GM19397 (cell line): ENCODE results near the gene RILP.
A peak's percentile ranks its signal among the peaks of the same experiment; 100 is the strongest.

Source experiments
- ATAC-seq: cut with Tn5 transposase; IDR thresholded peaks from one replicate; pipeline ENCODE4 v1.9.1; 2021; ENCODE audit warnings: mild to moderate bottlenecking, moderate library complexity; ENCODE audit not compliant: unreplicated experiment

RILP gene

DNA sequence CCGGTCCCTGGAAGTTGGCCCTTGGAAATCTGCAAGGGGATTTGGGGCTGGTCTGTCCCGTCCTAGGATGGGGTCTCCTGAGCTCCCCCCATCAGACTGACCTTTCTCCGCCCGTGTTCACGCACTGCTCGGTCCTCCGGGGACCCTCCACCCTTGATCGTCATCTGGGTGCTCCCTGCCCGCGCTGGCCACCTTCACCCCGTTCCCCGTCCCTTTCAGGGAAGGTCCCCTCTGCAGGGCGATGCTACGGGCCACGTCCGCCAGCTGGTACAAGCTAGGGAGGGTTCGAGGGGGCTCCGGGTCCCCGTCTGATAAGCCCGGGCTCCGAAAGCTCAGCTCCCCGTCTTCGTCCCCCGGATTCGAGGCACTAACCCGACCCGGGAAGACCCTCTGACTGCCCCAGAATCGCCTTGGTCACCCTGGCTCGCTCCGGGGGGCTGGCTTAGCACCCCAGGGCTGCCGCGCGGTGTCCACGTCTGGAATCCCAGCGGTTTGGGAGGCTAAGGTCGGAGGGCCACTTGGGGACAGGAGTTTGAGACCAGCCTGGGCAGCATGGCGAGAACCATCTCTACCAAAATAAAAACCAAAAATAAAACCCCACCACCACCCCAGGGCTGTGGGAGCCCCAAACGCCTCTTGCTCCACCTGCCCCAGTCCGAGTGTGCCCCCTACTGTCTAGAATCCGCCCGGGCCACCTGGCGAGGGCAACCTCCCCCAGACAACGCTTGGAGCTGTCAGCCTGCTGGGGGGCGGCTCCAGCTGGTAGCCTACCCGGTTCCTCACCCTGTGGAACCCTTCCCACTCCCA lies 20.0 kb downstream of the RILP start:
- no peak for ATAC-seq

DNA sequence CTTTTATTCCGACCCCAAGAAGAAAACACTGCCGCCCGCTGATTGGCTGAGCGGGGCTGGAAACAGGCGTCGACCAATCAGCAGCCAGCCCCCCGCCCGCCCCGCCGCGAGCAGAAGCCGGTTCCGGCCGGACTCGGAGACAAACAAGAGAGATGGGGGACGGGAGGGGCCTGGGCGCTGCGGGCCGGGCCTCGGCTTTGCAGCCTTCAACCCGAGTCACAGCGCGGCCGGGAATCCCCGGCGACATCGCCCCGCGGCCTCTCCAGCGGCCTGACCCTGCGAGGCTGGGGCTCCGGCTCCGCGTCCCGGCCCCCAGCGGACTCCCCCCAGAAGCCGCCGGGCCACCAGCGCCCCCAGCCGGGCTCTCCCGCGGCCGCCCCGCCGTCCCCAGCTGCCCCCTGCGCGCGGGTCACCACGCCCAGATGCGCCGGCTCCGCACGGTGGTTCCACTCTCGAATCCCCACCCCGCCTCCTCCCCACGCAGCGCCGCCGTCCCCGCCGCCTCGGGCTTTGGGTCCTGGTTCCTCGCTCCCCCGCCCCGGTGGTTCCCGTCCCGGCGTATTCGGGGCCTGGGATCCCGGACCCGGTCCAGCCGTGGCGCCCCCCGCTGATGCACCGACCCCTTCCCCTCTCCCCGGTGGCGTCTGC lies 20.7 kb downstream of the RILP start:
- ATAC-seq = peak; percentile 50

DNA sequence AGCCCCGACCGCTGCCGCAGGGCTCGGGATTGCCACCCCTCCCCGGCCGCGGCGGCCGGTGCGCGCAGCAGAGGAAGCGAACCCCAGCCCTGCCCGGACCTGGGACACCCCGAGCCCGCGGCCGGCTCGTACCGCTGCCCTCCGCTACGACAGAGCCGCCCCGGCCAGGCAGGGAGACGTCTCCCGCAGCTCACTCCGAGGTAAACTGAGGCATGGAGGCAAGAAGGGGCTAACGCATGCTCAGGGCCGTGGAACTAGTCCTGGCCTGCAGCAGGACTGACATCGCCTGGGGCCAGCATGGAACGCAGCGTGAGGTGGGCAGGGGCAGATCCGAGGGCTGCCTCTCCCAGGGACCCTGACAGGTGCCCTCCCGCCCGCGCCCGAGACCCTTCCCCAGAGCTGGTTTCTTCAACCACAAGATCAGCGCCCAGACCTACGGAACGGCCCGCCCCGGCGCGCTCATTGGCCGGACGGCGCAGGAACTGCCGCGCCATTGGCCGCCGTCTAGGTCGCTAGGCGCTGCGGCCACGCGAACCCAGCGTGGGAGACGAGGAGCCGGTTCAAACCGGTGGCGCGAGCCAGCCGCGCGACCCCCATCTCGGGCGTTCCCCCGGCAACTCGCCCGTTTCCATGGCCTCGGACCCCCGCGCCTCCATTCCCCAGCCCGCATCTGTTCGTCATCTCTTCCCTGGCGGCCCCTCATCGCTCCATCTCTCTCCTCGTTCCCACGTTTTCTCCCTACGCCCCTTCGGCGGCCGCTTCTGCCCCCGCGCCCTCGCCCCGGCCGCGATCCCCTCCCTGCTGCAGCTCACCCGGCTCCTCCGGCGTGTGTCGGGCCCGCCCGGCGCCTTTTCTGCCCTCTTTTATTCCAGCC lies 21.4 kb downstream of the RILP start, which contains the start of gene SLC43A2:
Gene SLC43A2, minus strand, starts transcription at position 853 of the 874 bp plus-strand sequence. CDS start 960 bp downstream, outside the sequence.
- peak; percentile 58 for ATAC-seq

- ATAC-seq = no peak
Measured at GRCh38 chr17:1627182-1627981, 22.3 kb downstream of the RILP start.

DNA sequence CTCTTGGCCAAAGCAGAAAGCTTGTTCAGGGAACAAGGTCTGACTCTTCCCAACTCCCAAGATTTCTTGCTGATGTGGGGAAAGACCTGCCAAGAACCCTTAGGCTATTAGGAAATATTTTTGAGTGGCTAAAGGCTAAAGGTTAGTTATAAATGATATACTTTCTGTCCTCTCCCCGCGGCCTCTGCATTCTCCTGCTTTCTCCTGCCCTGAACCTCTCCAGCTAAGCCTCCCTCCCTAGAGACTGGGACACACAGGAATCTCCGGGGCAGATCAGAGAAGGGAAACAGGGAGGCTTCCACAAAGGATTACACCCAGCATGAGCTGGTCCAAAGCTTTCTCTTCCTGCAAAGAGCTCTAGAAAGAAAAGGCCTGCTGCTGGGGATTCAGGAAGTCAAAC lies 23.3 kb downstream of the RILP start:
- no peak for ATAC-seq

GRCh38 chr17:1625581-1625980 lies 24.1 kb downstream of the RILP start:
- no peak for ATAC-seq

- no peak for ATAC-seq
Measured at GRCh38 chr17:1625053-1625452, 24.6 kb downstream of the RILP start.

DNA sequence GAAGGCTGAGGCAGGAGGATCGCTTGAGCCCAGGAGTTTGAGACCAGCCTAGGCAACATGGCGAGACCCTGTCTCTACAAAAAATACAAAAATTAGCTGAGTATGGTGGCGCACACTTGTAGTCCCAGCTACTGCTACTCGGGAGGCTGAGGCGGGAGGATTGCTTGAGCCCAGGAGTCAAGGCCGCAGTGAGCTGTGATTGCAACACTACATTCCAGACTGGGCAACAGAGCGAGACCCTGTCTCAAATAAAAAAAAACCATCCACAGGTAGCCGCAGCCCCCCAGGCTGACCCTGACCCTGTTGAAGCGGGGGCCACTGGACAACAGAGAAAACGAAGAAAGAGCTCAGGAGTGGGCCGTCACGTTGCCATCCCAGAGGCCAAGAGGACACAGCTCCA lies 25.0 kb downstream of the RILP start:
- no peak for ATAC-seq

GRCh38 chr17:1623057-1623630 lies 26.5 kb downstream of the RILP start:
- ATAC-seq = no peak

GRCh38 chr17:1621273-1621954 lies 28.3 kb downstream of the RILP start:
- no peak for ATAC-seq

DNA sequence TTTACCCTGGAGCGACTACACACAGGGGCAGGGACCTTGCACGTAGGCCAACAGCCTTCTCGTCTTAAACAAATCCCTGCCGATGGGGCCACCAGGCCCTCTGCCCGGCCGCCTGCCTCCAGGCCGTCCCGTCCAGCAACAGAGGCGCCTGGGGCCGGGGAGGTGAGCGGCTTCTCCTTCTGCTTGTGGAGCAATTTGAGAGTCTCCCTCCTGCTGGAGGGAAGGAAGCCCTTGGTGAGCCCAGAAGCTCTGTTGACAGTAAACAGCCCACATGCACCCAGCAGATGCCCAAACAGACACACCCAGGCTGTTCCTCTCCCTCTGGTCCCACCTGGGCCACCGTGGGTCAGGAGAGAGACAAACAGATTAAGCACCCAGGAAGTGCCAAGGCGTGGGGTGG lies 29.2 kb downstream of the RILP start:
- ATAC-seq = no peak

- no peak for ATAC-seq
Measured at GRCh38 chr17:1617620-1618174, 32.0 kb downstream of the RILP start.

DNA sequence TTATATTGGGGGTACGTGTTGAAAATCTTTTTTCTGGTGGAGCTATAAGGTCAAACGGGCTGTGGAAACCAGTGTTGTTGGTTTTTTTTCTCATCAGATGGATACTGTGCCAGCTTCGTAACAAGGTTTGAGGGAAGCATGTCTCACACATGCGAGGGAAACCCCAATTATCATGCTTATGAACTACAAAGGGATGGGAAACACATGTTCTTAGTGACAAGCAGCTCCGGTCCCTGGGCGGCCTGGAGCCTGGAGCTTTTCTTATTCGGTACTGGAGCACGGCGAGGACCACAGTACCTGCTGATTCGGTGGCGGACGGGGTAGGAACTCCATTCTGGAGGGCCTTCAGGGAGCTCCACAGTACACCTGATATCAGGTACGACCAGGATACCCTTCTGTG lies 33.6 kb downstream of the RILP start:
- no peak for ATAC-seq

GRCh38 chr17:1612400-1612799 lies 37.3 kb downstream of the RILP start:
- no peak for ATAC-seq

DNA sequence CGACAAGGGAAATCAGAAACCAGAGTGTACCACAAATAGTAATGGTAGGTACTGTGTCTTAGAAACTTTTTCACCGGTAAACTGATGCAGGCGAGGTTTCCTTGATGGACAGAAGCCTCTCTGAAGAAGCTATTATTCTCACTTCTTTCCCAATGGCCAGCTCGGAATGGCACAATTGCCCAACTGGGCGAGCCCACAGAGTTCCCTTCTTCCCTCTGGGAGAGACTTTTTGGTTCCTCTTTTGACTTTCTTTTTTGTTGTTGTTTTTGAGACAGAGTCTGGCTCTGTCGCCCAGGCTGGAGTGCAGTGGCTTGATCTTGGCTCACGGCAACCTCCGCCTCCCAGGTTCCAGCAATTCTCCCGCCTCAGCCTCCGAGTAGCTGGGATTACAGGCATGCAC lies 38.0 kb downstream of the RILP start:
- ATAC-seq = no peak

- no peak for ATAC-seq
Measured at GRCh38 chr17:1608676-1609075, 41.0 kb downstream of the RILP start.

- no peak for ATAC-seq
Measured at GRCh38 chr17:1607971-1608320, 41.7 kb downstream of the RILP start.

GRCh38 chr17:1606352-1606985 lies 43.2 kb downstream of the RILP start:
- ATAC-seq = no peak
